GM12872 (cell line): ENCODE measurements around the gene GRIK1.

Source experiments
- TF ChIP-seq, protein P1 (sequence below): IDR thresholded peaks from 3 replicates; pipeline ENCODE4 v1.5.1; 2011; ENCODE audit warnings: low read depth, mild to moderate bottlenecking, low read length, moderate library complexity; ENCODE audit not compliant: insufficient read depth

Gene GRIK1

DNA sequence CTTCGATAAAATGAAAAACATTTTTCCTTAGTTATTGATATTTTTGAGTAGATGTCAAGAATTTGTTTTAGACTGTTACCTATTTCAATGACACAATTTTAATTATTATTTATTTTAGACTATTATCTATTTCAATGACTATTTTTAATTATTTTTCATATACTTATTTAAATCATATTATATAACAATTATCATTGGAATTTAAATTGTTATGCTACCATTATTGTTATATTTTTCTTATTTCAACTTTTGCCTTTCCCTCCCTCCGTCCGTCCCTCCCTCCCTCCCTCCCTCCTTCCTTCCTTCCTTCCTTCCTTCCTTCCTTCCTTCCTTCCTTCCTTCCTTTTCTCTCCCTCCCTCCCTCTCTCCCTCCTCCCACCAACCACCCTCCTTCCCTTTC, 229.3 kb downstream of the GRIK1 start:
- TF ChIP-seq, protein P1, sequence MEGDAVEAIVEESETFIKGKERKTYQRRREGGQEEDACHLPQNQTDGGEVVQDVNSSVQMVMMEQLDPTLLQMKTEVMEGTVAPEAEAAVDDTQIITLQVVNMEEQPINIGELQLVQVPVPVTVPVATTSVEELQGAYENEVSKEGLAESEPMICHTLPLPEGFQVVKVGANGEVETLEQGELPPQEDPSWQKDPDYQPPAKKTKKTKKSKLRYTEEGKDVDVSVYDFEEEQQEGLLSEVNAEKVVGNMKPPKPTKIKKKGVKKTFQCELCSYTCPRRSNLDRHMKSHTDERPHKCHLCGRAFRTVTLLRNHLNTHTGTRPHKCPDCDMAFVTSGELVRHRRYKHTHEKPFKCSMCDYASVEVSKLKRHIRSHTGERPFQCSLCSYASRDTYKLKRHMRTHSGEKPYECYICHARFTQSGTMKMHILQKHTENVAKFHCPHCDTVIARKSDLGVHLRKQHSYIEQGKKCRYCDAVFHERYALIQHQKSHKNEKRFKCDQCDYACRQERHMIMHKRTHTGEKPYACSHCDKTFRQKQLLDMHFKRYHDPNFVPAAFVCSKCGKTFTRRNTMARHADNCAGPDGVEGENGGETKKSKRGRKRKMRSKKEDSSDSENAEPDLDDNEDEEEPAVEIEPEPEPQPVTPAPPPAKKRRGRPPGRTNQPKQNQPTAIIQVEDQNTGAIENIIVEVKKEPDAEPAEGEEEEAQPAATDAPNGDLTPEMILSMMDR = no peak

DNA sequence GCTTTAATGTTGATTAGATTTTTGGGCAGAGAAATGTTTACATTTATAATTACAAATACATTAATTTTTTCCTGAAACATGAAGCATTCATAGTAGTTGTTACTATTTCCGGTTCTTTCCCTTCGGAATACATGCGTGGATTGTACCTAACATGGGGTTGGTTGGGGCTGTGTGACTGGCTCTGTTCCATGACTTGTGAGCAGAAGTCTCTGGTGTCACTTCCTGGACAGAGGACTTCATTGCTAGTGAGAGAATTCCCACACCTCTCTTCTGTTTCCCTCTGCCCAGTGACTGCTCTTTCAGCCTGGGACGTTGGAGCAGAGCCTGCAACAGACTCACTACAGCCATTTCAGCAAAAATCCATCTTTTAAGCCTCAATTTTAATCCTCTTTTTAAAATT, 231.4 kb downstream of the GRIK1 start:
- TF ChIP-seq, protein P1 = no peak

DNA sequence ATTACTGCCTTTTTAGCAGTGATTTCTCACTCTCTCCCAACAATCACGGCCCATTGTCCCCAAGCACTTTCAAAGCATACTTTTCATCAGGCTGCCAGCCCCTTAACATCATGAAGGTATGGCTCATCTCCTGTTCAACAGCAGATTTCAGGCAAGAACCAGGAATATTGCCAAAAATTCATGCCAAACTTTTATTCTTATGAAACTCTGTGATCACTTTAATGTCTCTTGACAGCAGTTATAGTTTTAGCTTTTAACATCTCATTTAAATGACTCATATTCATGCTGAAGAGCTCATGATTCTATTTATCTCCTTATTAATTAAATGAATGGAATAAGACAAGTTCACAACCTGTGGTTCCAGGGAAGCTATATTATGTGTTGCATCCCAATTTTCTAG, 235.1 kb downstream of the GRIK1 start:
- TF ChIP-seq, protein P1 = no peak

DNA sequence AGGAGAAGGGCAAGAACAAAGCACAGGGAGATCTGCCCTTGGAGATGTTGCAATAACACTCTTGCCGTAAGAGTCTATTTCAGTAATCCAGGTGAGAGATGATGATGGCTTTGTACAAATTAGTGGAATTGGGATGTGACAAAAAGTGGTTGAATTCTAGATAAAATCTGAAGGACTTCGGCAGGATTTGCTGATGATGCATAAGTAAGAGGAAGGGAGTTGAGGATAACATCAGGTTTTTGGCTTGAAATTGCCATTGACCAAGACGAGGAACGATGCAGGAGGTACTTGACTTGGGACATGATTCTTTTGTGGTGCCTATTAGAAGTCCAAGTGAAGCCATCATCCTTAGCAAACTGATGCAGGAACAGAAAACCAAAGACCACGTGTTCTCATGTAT, 238.1 kb downstream of the GRIK1 start:
- TF ChIP-seq, protein P1 = no peak

DNA sequence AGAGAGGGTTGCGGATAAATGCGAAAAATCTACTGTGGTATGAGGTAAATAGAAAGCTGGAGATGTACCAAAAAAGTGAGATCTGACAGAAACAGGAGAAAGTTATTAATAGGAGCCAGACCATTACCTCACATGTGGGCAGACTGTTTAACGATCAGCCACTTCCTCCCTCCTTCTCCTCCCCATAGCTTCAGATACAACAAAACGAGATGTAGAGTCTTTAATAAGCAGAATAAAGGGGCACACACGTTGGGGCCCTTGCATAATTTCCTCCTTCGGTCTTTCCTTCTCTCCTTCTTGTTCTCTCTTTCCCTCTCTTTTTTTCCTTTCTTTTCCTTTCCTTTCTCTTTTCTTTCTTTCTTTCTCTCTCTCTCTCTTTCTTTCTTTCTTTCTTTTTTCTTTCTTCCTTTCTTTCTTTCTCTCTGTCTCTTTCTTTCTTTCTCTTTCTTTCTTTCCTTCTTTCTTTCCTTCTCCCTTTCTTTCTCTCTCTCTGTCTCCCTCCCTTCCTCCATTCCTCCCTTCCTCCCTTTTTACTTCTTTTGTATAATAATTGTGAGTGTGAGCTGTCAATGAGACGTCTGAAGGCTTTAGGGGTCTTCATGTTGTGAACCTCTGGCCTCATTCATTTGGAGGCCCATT, 242.1 kb downstream of the GRIK1 start:
- TF ChIP-seq, protein P1 = no peak

DNA sequence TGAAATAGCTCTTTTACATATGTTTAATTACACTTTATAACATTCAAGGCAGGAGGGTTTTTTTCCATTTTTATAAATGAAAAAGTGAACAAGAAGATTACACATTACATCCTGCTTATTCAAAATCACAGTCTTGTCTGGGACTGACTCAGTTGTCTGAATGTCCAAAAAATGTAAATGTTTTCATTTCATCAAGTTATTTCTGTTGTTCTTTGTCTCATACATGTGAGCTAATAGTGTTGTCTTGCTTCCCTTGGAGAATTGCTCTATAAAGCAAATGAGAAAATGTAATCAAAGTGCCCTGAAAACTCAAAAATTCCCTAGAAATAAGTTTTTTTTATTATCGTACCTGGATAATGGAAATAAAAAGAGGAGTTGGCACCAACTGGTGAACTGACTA, 242.9 kb downstream of the GRIK1 start:
- TF ChIP-seq, protein P1 = no peak

DNA sequence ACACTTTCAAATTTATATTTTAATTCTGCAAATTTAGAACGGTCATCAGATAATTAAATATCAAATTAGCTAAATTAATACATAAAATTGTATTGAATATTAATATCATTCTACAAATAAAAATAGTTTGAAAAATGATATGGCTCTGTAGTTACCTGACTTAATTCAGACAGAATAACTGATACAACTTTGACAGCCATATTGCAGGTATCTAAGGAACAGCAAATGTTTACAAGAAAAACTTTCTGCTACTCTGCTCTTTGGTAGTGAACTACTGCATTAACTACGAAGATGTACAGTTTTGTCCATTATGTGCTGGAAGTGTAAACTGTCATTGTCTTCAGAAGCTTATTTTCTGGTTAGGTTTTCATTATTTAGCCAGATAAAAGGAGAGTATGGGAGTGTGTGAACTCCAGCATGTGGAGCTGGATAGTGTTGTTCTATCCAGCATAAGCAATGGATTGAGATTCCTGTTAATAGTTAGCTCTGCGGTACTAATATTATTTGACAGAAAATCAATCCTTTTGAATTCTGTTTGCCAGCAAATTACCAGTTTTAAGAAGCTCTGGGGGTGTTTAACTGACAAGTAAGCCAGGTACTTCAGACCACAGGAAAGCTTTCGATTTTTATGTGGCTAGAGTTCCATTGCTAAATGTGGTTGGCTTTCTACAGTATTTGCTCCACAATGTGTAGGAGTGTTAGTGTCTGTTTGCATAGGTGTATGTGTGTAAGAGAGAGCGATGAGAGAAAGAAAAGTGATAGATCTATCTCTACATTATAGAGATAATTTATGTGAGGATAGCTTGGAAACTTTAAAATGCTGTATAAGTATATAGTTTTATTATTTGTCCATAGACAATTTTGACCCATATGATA, 247.9 kb downstream of the GRIK1 start:
- TF ChIP-seq, protein P1 = no peak
